ENCODE measurements around the gene SLC9A9. TPM values are rescaled to one million over a fixed set of nuclear protein-coding genes. Genes with fewer than 3 reads are reported as not detected.

Gene SLC9A9
- total and polyA plus RNA-seq, 9 of the 15 experiments (the other 6 are each of a cell fraction or from before 2014, with no cell fraction given): 0.03 to 0.13 TPM; not detected in 7

DNA sequence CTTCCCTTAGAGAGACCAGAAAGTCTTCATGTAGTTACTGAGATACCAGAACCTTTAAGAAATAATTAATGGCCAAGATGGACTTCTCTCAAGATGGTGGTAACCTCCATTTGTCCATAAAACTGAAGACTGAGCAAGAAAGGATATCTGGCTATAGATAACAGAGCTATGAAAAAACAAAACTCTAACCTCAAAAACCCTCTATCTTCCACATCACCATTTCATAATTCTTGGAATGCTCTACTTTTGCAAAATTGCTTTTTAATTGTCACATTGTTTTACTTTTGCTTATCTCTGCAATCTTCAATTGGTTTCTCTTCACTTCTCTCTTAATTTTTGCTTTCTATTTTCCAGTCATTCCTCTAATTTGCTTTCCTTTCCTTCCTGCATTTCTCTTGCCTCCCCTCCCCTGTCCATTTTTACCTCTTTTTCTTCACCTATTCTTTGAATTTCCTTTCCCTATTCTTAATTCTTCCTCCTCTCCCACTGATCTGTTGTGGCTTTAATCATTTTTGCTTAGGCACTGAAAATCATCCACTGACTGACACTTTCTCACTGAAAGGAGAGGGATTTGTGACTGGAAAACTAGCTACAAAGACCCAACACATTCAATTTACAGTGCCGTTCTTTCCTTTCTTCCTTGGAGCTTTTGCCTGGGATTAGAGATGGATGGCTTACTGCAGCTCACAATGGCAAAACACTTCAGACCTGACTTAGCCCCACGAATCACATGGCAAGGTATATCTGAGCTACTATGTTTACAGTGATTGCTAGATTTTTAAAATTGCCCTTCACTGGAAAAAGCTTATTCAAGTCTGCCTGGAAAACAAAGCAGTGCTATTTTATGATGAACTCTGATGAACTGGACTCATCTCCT, 485.9 kb downstream of the SLC9A9 start (continued):
- TF ChIP-seq FOXM1 (IDR thresholded peaks at IDR 0.05; ENCODE audit: low read depth) (0 out of 2 replicates have a peak, but pooled peaks have one; percentile 15), FOXM1 (CRISPR knock-in tag; IDR thresholded peaks at IDR 0.05; ENCODE audit: low read depth) (no peak), POLR2B (IDR thresholded peaks at IDR 0.05; ENCODE audit: low read depth, partially characterized antibody) (no peak), ESRRA (IDR thresholded peaks at IDR 0.05; ENCODE audit: borderline replicate concordance, low read depth) (no peak), ZNF274 (IDR thresholded peaks at IDR 0.05; ENCODE audit: borderline replicate concordance, low read depth, low read length) (no peak), PCBP1 (IDR thresholded peaks at IDR 0.05; ENCODE audit: low read depth, low read length, poor library complexity, severe bottlenecking) (no peak), ZNF395 (CRISPR knock-in tag; IDR thresholded peaks at IDR 0.05) (no peak), ZBTB17 (CRISPR knock-in tag; IDR thresholded peaks at IDR 0.05) (no peak), CEBPZ (IDR thresholded peaks at IDR 0.05; ENCODE audit: borderline replicate concordance, low read depth, low read length) (no peak), ZNF696 (CRISPR knock-in tag; conservative IDR thresholded peaks at IDR 0.05) (no peak), TAF1 (IDR thresholded peaks at IDR 0.05; ENCODE audit: control insufficient read depth, extremely low read depth, insufficient read depth, low read length, severe bottlenecking) (no peak), PPARD (CRISPR knock-in tag; IDR thresholded peaks at IDR 0.05) (no peak), CHD1 (IDR thresholded peaks at IDR 0.05; ENCODE audit: low read length) (no peak), SP2 (IDR thresholded peaks at IDR 0.05; ENCODE audit: extremely low read depth, low read depth, low read length, poor library complexity, severe bottlenecking) (no peak), SOX6 (IDR thresholded peaks at IDR 0.05) (peak; percentile 80), TEAD4 (IDR thresholded peaks at IDR 0.05; ENCODE audit: low read length) (peak; percentile 57; the same call in 1 of the 2 replicates), TEAD4 (CRISPR knock-in tag; IDR thresholded peaks at IDR 0.05; ENCODE audit: borderline replicate concordance) (no peak), ZNF146 (CRISPR knock-in tag; IDR thresholded peaks at IDR 0.05; ENCODE audit: unreplicated experiment) (no peak), ARID1B (IDR thresholded peaks at IDR 0.05) (peak; percentile 55), ZNF785 (CRISPR knock-in tag; IDR thresholded peaks at IDR 0.05) (no peak), TCF3 (CRISPR knock-in tag; IDR thresholded peaks at IDR 0.05) (peak; percentile 36; the same call in 1 of the 2 replicates)
